IgD-negative memory B cell (primary cell): ENCODE data around the gene GP2. TPM values are rescaled to one million over a fixed set of nuclear protein-coding genes. Genes with fewer than 3 reads are reported as not detected.

ENCODE experiments used
- H3K27ac Mint-ChIP-seq, 3 donors: one replicate each; pipeline ENCODE4 v1.8.0; 2020 to 2022; ENCODE audit warnings: mild to moderate bottlenecking in 3 of 3, mixed read lengths in 3 of 3, moderate library complexity in 1 of 3
- H3K27me3 Mint-ChIP-seq: one replicate; pipeline ENCODE4 v1.8.0; 2021; ENCODE audit warnings: mixed read lengths
- H3K36me3 Mint-ChIP-seq: one replicate; pipeline ENCODE4 v1.8.0; 2020; ENCODE audit warnings: mild to moderate bottlenecking, mixed read lengths
- H3K4me1 Mint-ChIP-seq, 3 donors: one replicate each; pipeline ENCODE4 v1.8.0; 2020 to 2022; ENCODE audit warnings: mixed read lengths in 3 of 3, mild to moderate bottlenecking in 1 of 3
- H3K4me3 Mint-ChIP-seq, 4 donors: one replicate each; pipeline ENCODE4 v1.8.0; 2020 to 2022; ENCODE audit warnings: mild to moderate bottlenecking in 4 of 4, mixed read lengths in 4 of 4, moderate library complexity in 3 of 4
- H3K9me3 Mint-ChIP-seq, 3 donors: one replicate each; pipeline ENCODE4 v1.8.0; 2020 to 2021; ENCODE audit warnings: mixed read lengths in 3 of 3, mild to moderate bottlenecking in 1 of 3
- polyA plus RNA-seq: library from polyadenylated mRNA; unstranded; fragments of 300-500 nt; fragmentation: Illumina TruSeq; gene quantifications from one replicate; pipeline ENCODE4 v1.2.3, GENCODE V29; 2021

The GP2 gene
- polyA plus RNA-seq, 1 donor from 2014 or later, result not detected

DNA sequence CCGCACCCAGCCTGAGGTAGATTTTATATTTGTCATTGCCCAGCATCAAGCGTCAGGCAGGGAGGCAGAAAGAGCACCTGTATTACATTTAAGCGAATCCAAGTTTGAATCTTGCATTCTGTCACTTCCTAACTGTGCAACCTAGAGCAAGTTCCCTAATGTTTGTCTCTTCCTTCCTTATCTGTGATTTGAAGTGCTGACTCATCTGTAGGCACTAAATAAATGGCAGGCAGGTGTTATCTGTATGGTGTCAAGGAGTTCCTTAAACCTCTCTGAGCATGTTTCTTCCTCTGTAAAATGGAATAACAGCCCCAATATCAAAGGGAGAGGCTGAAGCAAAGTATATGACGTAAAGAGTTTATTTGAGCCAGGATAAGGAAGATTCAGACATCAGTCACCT is 24.3 kb downstream of the GP2 start:
- Mint-ChIP-seq H3K4me1 (peaks cover 0 to 2% (median 0%) of the 10 kb centered on the region in 3 donors), H3K27ac (no peak overlapping the region)

GRCh38 chr16:20302389-20302788 is 24.9 kb downstream of the GP2 start:
- Mint-ChIP-seq H3K27me3 (peaks cover 2% of the 10 kb centered on the region), H3K4me3 (no peak overlapping the region), H3K9me3 (peaks cover 0 to 6% (median 1%) of the 10 kb centered on the region in 3 donors), H3K4me1 (peaks cover 0 to 2% (median 0%) of the 10 kb centered on the region in 3 donors), H3K36me3 (no peaks in the 10 kb centered on the region), H3K27ac (no peak overlapping the region)

More for the DNA sequence above, 24.3 kb downstream of the GP2 start:
- Mint-ChIP-seq H3K27me3 (peaks cover 2% of the 10 kb centered on the region), H3K9me3 (peaks cover 0 to 6% (median 1%) of the 10 kb centered on the region in 3 donors), H3K36me3 (no peaks in the 10 kb centered on the region), H3K4me3 (no peak overlapping the region)

DNA sequence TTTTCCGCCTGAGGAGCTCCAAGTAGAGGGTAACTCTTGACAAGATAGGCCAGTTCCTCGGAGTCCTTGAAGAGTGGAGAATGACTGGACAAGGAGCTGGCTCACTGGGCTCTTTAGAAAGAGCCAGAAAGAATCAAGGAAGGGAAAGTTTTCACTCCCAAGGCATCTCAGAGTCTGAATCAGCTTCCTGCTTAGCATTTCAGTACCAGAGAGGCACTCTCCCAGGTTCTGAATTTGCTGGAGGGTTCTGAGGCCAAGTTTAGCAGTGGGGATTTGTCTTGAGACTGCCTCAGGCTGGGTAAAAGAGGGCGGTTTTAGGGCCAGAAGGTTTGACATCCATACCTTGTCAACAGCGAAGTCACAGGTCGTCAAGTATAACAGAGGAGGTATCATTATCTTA is 25.5 kb downstream of the GP2 start:
- Mint-ChIP-seq H3K9me3 (peaks cover 0 to 6% (median 1%) of the 10 kb centered on the region in 3 donors), H3K4me1 (peaks cover 0 to 2% (median 0%) of the 10 kb centered on the region in 3 donors), H3K27me3 (peaks cover 2% of the 10 kb centered on the region), H3K4me3 (no peak overlapping the region), H3K27ac (no peak overlapping the region), H3K36me3 (no peaks in the 10 kb centered on the region)

DNA sequence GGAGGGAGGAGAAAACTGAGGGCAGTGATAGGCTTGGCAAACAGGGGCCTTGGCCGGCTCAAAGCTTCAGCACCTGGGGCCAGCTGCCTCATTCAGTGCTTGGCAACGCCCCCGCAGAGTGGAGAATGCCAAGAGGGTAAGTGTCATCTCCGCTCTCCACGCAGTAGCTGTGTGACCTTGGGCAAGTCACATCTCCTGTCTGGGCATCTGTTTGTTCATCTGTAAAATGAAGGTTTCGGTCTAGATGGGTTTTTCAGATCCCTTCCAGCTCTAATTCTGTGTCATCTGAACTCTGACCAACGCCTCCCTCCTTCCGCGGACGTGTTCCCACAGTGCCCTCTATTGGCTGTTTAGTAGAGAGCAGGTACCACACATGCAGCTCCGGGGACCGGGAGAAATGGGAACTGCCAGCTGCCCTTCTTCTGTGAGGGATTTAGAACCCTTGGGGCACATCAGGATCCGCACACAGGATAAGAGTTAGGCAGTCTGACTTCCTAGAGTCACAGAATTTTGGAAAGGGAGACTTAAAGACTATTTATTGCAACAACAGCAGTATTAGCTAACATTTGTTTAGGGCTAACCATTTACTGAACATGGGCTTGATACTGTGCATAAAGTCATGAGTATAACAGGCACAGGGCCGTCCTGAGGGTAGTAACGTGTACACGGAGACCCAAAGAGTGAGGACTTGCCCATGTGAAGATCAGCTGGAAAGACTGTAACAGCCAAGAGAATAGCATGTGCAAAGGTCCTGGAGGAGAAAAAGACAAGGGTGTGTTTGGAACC is 26.8 kb downstream of the GP2 start:
- no peak overlapping the region for H3K27ac Mint-ChIP-seq
- no peaks in the 10 kb centered on the region for H3K36me3 Mint-ChIP-seq
- peaks cover 0 to 2% (median 0%) of the 10 kb centered on the region in 3 donors for H3K4me1 Mint-ChIP-seq
- peaks cover 2% of the 10 kb centered on the region for H3K27me3 Mint-ChIP-seq
- no peak overlapping the region for H3K4me3 Mint-ChIP-seq
- peaks cover 0 to 6% (median 1%) of the 10 kb centered on the region in 3 donors for H3K9me3 Mint-ChIP-seq

DNA sequence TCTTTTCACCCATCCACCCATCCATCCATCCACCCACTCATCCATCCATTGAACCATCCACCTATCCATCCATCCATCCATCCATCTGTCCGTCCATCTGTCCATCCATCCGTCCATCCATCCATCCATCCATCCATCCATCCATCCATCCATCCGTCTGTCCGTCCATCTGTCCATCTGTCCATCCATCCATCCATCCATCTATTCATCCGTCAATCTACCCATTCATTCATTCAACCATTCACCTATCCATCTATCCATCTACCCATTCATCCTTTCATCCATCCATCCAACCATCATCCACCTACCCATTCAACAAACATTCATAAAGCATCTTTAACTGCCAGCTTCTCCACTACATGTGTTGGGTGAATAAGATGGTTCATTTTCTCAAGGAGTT is 28.9 kb downstream of the GP2 start:
- Mint-ChIP-seq H3K4me1 (peaks cover 0 to 2% (median 0%) of the 10 kb centered on the region in 3 donors), H3K27ac (no peak overlapping the region), H3K36me3 (no peaks in the 10 kb centered on the region), H3K27me3 (peaks cover 2% of the 10 kb centered on the region), H3K9me3 (peaks cover 0 to 6% (median 1%) of the 10 kb centered on the region in 3 donors), H3K4me3 (no peak overlapping the region)

- Mint-ChIP-seq H3K4me3 (no peak overlapping the region), H3K9me3 (no peaks in the 10 kb centered on the region), H3K4me1 (no peaks in the 10 kb centered on the region), H3K27ac (no peak overlapping the region), H3K36me3 (peaks cover 3% of the 10 kb centered on the region), H3K27me3 (peaks cover 6% of the 10 kb centered on the region)
Observed at GRCh38 chr16:20291208-20292206, 35.8 kb downstream of the GP2 start.

GRCh38 chr16:20289571-20289970 is 37.7 kb downstream of the GP2 start:
- H3K4me3 Mint-ChIP-seq, result no peak overlapping the region
- H3K9me3 Mint-ChIP-seq, result peaks cover 0 to 2% (median 0%) of the 10 kb centered on the region in 3 donors
- H3K27ac Mint-ChIP-seq, result peak overlapping the region in 1 of 3 donors; percentile 47
- H3K4me1 Mint-ChIP-seq, result peaks cover 0 to 2% (median 0%) of the 10 kb centered on the region in 3 donors
- H3K27me3 Mint-ChIP-seq, result peaks cover 6% of the 10 kb centered on the region
- peaks cover 3% of the 10 kb centered on the region for H3K36me3 Mint-ChIP-seq

DNA sequence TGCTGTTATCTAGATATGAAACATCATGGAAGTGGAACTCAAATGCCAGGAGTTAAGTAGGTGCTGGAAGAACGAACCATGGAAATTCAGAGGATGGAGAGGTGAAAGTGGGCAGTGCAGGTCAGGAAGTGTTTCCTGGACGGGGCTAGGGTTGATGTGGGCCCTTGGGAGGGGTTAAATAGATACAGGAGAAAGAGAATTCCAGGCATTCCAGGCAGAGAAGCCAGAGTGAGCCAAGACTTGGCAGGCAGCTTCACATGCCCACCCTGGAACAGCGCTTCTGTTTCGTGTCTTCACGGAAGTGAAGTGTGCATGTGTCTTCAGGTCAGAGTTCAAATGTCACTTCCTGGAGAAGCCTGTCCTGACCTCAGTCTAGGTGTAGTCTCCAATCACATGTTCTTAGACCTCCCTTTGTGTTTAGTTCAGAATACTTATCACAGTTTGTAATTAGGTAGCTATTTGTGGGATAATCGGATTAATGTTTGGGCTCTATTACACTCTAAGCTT is 41.3 kb downstream of the GP2 start:
- Mint-ChIP-seq H3K4me3 (no peak overlapping the region), H3K36me3 (peaks cover 3% of the 10 kb centered on the region), H3K9me3 (peaks cover 0 to 6% (median 2%) of the 10 kb centered on the region in 3 donors), H3K27me3 (peaks cover 4% of the 10 kb centered on the region), H3K4me1 (peaks cover 0 to 2% (median 0%) of the 10 kb centered on the region in 3 donors), H3K27ac (no peak overlapping the region)

- no peaks in the 10 kb centered on the region for H3K4me1 Mint-ChIP-seq
- H3K36me3 Mint-ChIP-seq, result peaks cover 2% of the 10 kb centered on the region
- H3K4me3 Mint-ChIP-seq, result no peak overlapping the region
- H3K27me3 Mint-ChIP-seq, result peaks cover 5% of the 10 kb centered on the region
- H3K9me3 Mint-ChIP-seq, result peaks cover 2 to 6% (median 4%) of the 10 kb centered on the region in 3 donors
- no peak overlapping the region for H3K27ac Mint-ChIP-seq
Observed at GRCh38 chr16:20280259-20280658, 47.1 kb downstream of the GP2 start.

DNA sequence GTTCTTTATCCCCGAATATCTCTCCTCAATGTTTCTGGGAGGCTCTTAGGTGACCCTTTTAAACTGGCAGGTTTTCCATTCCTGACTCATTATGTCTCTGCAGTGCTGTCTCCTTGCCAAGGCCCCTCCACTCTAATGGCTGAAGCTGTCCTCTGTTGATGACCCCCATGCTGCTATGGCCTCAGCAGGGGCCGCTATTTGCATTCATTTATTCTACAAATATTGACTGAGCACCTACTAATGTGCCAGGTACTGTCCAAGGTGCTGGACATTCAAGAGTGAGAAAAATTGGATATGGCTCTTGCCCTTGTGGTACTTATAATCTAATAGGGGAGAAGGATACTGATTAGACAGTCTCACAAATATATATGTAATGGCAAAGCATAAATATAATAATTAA is 55.4 kb downstream of the GP2 start:
- Mint-ChIP-seq H3K27ac (no peak overlapping the region), H3K36me3 (no peaks in the 10 kb centered on the region), H3K27me3 (peaks cover 2% of the 10 kb centered on the region), H3K9me3 (peaks cover 0 to 7% (median 4%) of the 10 kb centered on the region in 3 donors), H3K4me1 (no peaks in the 10 kb centered on the region), H3K4me3 (no peak overlapping the region)

- no peaks in the 10 kb centered on the region for H3K4me1 Mint-ChIP-seq
- no peak overlapping the region for H3K4me3 Mint-ChIP-seq
- peaks cover 0 to 7% (median 0%) of the 10 kb centered on the region in 3 donors for H3K9me3 Mint-ChIP-seq
- H3K36me3 Mint-ChIP-seq, result no peaks in the 10 kb centered on the region
- H3K27ac Mint-ChIP-seq, result no peak overlapping the region
- H3K27me3 Mint-ChIP-seq, result peaks cover 2% of the 10 kb centered on the region
Observed at GRCh38 chr16:20268409-20268808, 58.9 kb downstream of the GP2 start.

- H3K4me1 Mint-ChIP-seq, result no peaks in the 10 kb centered on the region
- H3K4me3 Mint-ChIP-seq, result no peak overlapping the region
- no peaks in the 10 kb centered on the region for H3K36me3 Mint-ChIP-seq
- H3K27me3 Mint-ChIP-seq, result peaks cover 6% of the 10 kb centered on the region
- no peak overlapping the region for H3K27ac Mint-ChIP-seq
- H3K9me3 Mint-ChIP-seq, result peaks cover 0 to 4% (median 0%) of the 10 kb centered on the region in 3 donors
Observed at GRCh38 chr16:20265019-20265418, 62.3 kb downstream of the GP2 start.

DNA sequence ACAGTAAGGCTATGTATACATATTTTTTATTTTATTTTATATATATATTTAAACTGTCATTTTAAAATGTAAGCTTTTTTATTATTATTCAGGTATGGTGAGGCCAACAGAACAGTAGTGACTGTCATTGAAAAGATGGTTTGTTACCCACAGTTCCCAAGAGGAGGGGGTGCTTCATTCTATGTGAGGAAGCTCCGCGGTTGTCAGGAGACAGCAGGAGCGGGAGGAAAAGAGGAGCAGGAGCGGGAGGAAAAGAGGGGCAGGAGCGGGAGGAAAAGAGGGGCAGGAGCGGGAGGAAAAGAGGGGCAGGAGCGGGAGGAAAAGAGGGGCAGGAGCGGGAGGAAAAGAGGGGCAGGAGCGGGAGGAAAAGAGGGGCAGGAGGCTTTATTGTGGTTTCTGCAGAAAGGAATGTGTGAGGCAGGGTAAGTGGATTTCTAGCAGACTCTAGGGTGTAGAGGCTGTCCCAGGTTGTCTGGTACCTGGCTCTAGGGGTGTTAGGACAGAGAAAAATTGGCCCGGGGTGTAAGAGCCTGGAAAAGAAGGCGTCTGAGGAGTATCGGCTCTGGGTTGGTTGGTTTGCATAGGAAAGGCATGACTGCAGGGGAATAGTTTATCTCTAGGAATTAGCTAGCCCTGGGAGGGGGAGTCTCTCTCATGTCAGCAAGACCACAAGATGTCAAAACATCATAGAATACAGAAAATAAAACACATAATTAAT is 64.0 kb downstream of the GP2 start:
- H3K4me3 Mint-ChIP-seq, result no peak overlapping the region
- peaks cover 3 to 9% (median 4%) of the 10 kb centered on the region in 3 donors for H3K9me3 Mint-ChIP-seq
- no peaks in the 10 kb centered on the region for H3K4me1 Mint-ChIP-seq
- H3K36me3 Mint-ChIP-seq, result no peaks in the 10 kb centered on the region
- H3K27me3 Mint-ChIP-seq, result peaks cover 6% of the 10 kb centered on the region
- H3K27ac Mint-ChIP-seq, result no peak overlapping the region

GRCh38 chr16:20262248-20262647 is 65.1 kb downstream of the GP2 start:
- H3K9me3 Mint-ChIP-seq, result peaks cover 3 to 9% (median 4%) of the 10 kb centered on the region in 3 donors
- H3K4me3 Mint-ChIP-seq, result no peak overlapping the region
- no peaks in the 10 kb centered on the region for H3K4me1 Mint-ChIP-seq
- no peaks in the 10 kb centered on the region for H3K36me3 Mint-ChIP-seq
- no peak overlapping the region for H3K27ac Mint-ChIP-seq
- H3K27me3 Mint-ChIP-seq, result peaks cover 6% of the 10 kb centered on the region
